Measurements from ENCODE around the gene LCE2B. TPM values are rescaled to one million over a fixed set of nuclear protein-coding genes. Genes with fewer than 3 reads are reported as not detected.
"Not testable (repeated sequence)": the region's sequence is repeated elsewhere in the genome, so short reads cannot be mapped to it uniquely, and the experiment has no call there.

LCE2B gene
- total RNA-seq: not detected
- not detected for polyA plus RNA-seq

GRCh38 chr1:152685823-152686222, at the start of gene LCE2B:
Gene LCE2B, plus strand, starts transcription at chr1:152686123. Its CDS starts 721 bp downstream, at chr1:152686844.
- not testable (repeated sequence) for H3K27ac ChIP-seq (ENCODE audit: low read depth); H3K36me3 ChIP-seq (ENCODE audit: insufficient read depth); H3K4me1 ChIP-seq (ENCODE audit: insufficient read depth); H3K4me3 ChIP-seq (ENCODE audit: low read depth, low read length); DNase-seq (ENCODE audit: extremely low spot score)
- WGBS: 70% methylated on average over 4 of the region's 4 CpGs

GRCh38 chr1:152640351-152640750, 45.6 kb upstream of the LCE2B start:
- 63% methylated on average over 1 of the region's 1 CpG for WGBS
- no peak for DNase-seq (ENCODE audit: extremely low spot score)

GRCh38 chr1:152643945-152644344, 42.0 kb upstream of the LCE2B start:
- DNase-seq (ENCODE audit: extremely low spot score): no peak
- 62% methylated on average over 3 of the region's 3 CpGs for WGBS
- H3K36me3 ChIP-seq (ENCODE audit: insufficient read depth): no peaks in the 10 kb centered on the region
- no peak overlapping the region for H3K27ac ChIP-seq (ENCODE audit: low read depth)
- no peaks in the 10 kb centered on the region for H3K4me1 ChIP-seq (ENCODE audit: insufficient read depth)
- H3K4me3 ChIP-seq (ENCODE audit: low read depth, low read length): no peak overlapping the region

More at GRCh38 chr1:152640351-152640750, 45.6 kb upstream of the LCE2B start:
- no peaks in the 10 kb centered on the region for H3K4me1 ChIP-seq (ENCODE audit: insufficient read depth)
- H3K27ac ChIP-seq (ENCODE audit: low read depth): no peak overlapping the region
- no peaks in the 10 kb centered on the region for H3K36me3 ChIP-seq (ENCODE audit: insufficient read depth)
- H3K4me3 ChIP-seq (ENCODE audit: low read depth, low read length): no peak overlapping the region

- H3K4me3 ChIP-seq (ENCODE audit: low read depth, low read length): no peak overlapping the region
- H3K36me3 ChIP-seq (ENCODE audit: insufficient read depth): no peaks in the 10 kb centered on the region
- H3K27ac ChIP-seq (ENCODE audit: low read depth): no peak overlapping the region
- no peaks in the 10 kb centered on the region for H3K4me1 ChIP-seq (ENCODE audit: insufficient read depth)
- 35% methylated on average over 3 of the region's 3 CpGs for WGBS
- DNase-seq (ENCODE audit: extremely low spot score): no peak
Observed at GRCh38 chr1:152645146-152645545, 40.8 kb upstream of the LCE2B start.

GRCh38 chr1:152646656-152647055, 39.3 kb upstream of the LCE2B start:
- DNase-seq (ENCODE audit: extremely low spot score): no peak
- H3K27ac ChIP-seq (ENCODE audit: low read depth): no peak overlapping the region
- H3K4me3 ChIP-seq (ENCODE audit: low read depth, low read length): no peak overlapping the region
- no peaks in the 10 kb centered on the region for H3K4me1 ChIP-seq (ENCODE audit: insufficient read depth)
- H3K36me3 ChIP-seq (ENCODE audit: insufficient read depth): no peaks in the 10 kb centered on the region

- H3K4me3 ChIP-seq (ENCODE audit: low read depth, low read length): no peak overlapping the region
- H3K36me3 ChIP-seq (ENCODE audit: insufficient read depth): no peaks in the 10 kb centered on the region
- H3K27ac ChIP-seq (ENCODE audit: low read depth): no peak overlapping the region
- DNase-seq (ENCODE audit: extremely low spot score): no peak
- WGBS: 30% methylated on average over 10 of the region's 10 CpGs
- no peaks in the 10 kb centered on the region for H3K4me1 ChIP-seq (ENCODE audit: insufficient read depth)
Observed at GRCh38 chr1:152654110-152654509, 31.8 kb upstream of the LCE2B start.

GRCh38 chr1:152656459-152656858, 29.5 kb upstream of the LCE2B start:
- Histone ChIP-seq H3K4me3 (ENCODE audit: low read depth, low read length) (no peak overlapping the region), H3K27ac (ENCODE audit: low read depth) (no peak overlapping the region), H3K4me1 (ENCODE audit: insufficient read depth) (no peaks in the 10 kb centered on the region), H3K36me3 (ENCODE audit: insufficient read depth) (no peaks in the 10 kb centered on the region)
- DNase-seq (ENCODE audit: extremely low spot score): no peak
- 77% methylated on average over 2 of the region's 2 CpGs for WGBS

GRCh38 chr1:152657677-152658076, 28.2 kb upstream of the LCE2B start:
- Histone ChIP-seq H3K4me1 (ENCODE audit: insufficient read depth) (no peaks in the 10 kb centered on the region), H3K4me3 (ENCODE audit: low read depth, low read length) (no peak overlapping the region), H3K36me3 (ENCODE audit: insufficient read depth) (no peaks in the 10 kb centered on the region), H3K27ac (ENCODE audit: low read depth) (no peak overlapping the region)
- DNase-seq (ENCODE audit: extremely low spot score): no peak
- 81% methylated on average over 4 of the region's 4 CpGs for WGBS

- H3K4me1 ChIP-seq (ENCODE audit: insufficient read depth): no peaks in the 10 kb centered on the region
- no peak overlapping the region for H3K4me3 ChIP-seq (ENCODE audit: low read depth, low read length)
- H3K27ac ChIP-seq (ENCODE audit: low read depth): no peak overlapping the region
- H3K36me3 ChIP-seq (ENCODE audit: insufficient read depth): no peaks in the 10 kb centered on the region
- DNase-seq (ENCODE audit: extremely low spot score): no peak
- WGBS: 96% methylated on average over 3 of the region's 3 CpGs
Observed at GRCh38 chr1:152658649-152659048, 27.3 kb upstream of the LCE2B start.

GRCh38 chr1:152663098-152663497, 22.8 kb upstream of the LCE2B start, which contains the start of gene LCE2D:
Gene LCE2D, plus strand, starts transcription at chr1:152663380. Its CDS starts 726 bp downstream, at chr1:152664106.
- Histone ChIP-seq H3K27ac (ENCODE audit: low read depth) (no peak within 1 kb of the TSS), H3K36me3 (ENCODE audit: insufficient read depth) (no peaks in the 10 kb centered on the region), H3K4me1 (ENCODE audit: insufficient read depth) (no peaks in the 10 kb centered on the region), H3K4me3 (ENCODE audit: low read depth, low read length) (no peak within 1 kb of the TSS)
- 57% methylated on average over 3 of the region's 3 CpGs for WGBS
- DNase-seq (ENCODE audit: extremely low spot score): no peak

- not testable (repeated sequence) for DNase-seq (ENCODE audit: extremely low spot score); H3K36me3 ChIP-seq (ENCODE audit: insufficient read depth); H3K27ac ChIP-seq (ENCODE audit: low read depth); H3K4me3 ChIP-seq (ENCODE audit: low read depth, low read length); H3K4me1 ChIP-seq (ENCODE audit: insufficient read depth)
- WGBS: 91% methylated on average over 1 of the region's 1 CpG
Observed at GRCh38 chr1:152666171-152666570, 19.8 kb upstream of the LCE2B start.

- DNase-seq (ENCODE audit: extremely low spot score): no peak
- Histone ChIP-seq H3K4me1 (ENCODE audit: insufficient read depth) (no peaks in the 10 kb centered on the region), H3K27ac (ENCODE audit: low read depth) (no peak overlapping the region), H3K36me3 (ENCODE audit: insufficient read depth) (no peaks in the 10 kb centered on the region), H3K4me3 (ENCODE audit: low read depth, low read length) (no peak overlapping the region)
- WGBS: 84% methylated on average over 5 of the region's 5 CpGs
Observed at GRCh38 chr1:152667648-152668047, 18.3 kb upstream of the LCE2B start.

- 53% methylated on average over 2 of the region's 2 CpGs for WGBS
- Histone ChIP-seq H3K4me1 (ENCODE audit: insufficient read depth) (no peaks in the 10 kb centered on the region), H3K36me3 (ENCODE audit: insufficient read depth) (no peaks in the 10 kb centered on the region), H3K4me3 (ENCODE audit: low read depth, low read length) (no peak overlapping the region), H3K27ac (ENCODE audit: low read depth) (no peak overlapping the region)
- DNase-seq (ENCODE audit: extremely low spot score): no peak
Observed at GRCh38 chr1:152673016-152673415, 12.9 kb upstream of the LCE2B start.

- H3K4me3 ChIP-seq (ENCODE audit: low read depth, low read length); H3K36me3 ChIP-seq (ENCODE audit: insufficient read depth); H3K4me1 ChIP-seq (ENCODE audit: insufficient read depth); H3K27ac ChIP-seq (ENCODE audit: low read depth); DNase-seq (ENCODE audit: extremely low spot score): not testable (repeated sequence)
- 79% methylated on average over 3 of the region's 3 CpGs for WGBS
Observed at GRCh38 chr1:152674983-152675382, 10.9 kb upstream of the LCE2B start, which contains the start of gene LCE2C. Gene LCE2C, plus strand, starts transcription at chr1:152675279. Its CDS starts 737 bp downstream, at chr1:152676016.

- Histone ChIP-seq H3K36me3 (ENCODE audit: insufficient read depth) (no peaks in the 10 kb centered on the region), H3K4me3 (ENCODE audit: low read depth, low read length) (no peak overlapping the region), H3K27ac (ENCODE audit: low read depth) (no peak overlapping the region), H3K4me1 (ENCODE audit: insufficient read depth) (no peaks in the 10 kb centered on the region)
- 61% methylated on average over 6 of the region's 6 CpGs for WGBS
- DNase-seq (ENCODE audit: extremely low spot score): no peak
Observed at GRCh38 chr1:152679459-152679858, 6.5 kb upstream of the LCE2B start.

All from urinary bladder (tissue), 4 donors.